Measurements from ENCODE around the gene AHR.

DNA sequence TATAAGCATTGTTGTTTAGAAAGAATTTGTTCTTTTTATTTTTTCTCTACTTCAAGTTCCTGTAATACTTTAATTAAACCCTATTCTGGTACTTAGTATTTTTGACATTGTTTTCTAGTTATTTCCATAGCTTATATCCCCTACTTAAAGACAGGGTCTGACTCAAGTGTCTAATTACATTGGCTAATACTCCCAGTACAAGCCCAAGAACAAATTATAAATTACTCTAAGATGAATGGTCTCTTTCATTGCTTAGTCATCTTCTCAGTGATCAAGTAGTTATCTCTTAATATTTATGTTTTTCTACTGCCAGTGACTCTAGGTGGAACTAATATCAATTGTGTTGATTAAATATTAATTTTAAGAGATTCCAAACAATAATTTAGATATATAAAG lies 21.6 kb downstream of the AHR start:
- no peak for TF ChIP-seq POLR2AphosphoS5 (IDR thresholded peaks at IDR 0.05)
- no peak for TF ChIP-seq EP300 (IDR thresholded peaks at IDR 0.05)
